GM12892 (cell line): ENCODE results near the gene TM9SF3.
"Not testable (repeated sequence)": the region's sequence is repeated elsewhere in the genome, so short reads cannot be mapped to it uniquely, and the experiment has no call there.

Source experiments
- DNase-seq: peaks from one replicate; pipeline ENCODE4 v3.0.0; 2011; ENCODE audit not compliant: insufficient read length
- FAIRE-seq: peaks from 2 replicates; lab custom pipeline; 2011; peaks lifted over from hg19 to GRCh38; lab: Jason Lieb, UNC
- POLR2A ChIP-seq: IDR thresholded peaks from 2 replicates; pipeline ENCODE4 v1.6.1; 2011; ENCODE audit warnings: low read depth, low read length, control low read depth
- POLR2AphosphoS5 ChIP-seq: IDR thresholded peaks from 2 replicates; pipeline ENCODE4 v1.6.1; 2011; ENCODE audit warnings: low read depth, low read length, control low read depth
- TAF1 ChIP-seq: IDR thresholded peaks from 2 replicates; pipeline ENCODE4 v1.6.1; 2011; ENCODE audit warnings: low read depth, mild to moderate bottlenecking, control low read depth, low read length, borderline replicate concordance

The TM9SF3 gene

DNA sequence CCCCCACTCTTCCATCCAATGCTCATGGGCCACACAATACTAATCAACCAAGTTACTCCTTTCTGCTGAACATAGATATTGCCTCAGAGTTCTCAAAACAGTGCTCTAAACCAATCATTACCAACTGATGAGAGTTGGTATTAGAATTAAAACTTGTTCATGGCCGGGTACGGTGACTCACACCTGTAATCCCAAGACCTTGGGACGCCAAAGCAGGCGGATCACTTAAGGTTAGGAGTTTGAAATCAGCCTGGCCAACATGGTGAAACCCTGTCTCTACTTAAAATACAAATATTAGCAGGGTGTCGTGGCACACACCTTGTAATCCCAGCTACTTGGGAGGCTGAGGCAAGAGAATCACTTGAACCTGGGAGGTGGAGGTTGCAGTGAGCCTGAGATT is 8.2 kb downstream of the TM9SF3 start:
- FAIRE-seq (no peak), DNase-seq (no peak)
- TF ChIP-seq POLR2AphosphoS5 = no peak
- no peak for TF ChIP-seq POLR2A
- no peak for TF ChIP-seq TAF1

DNA sequence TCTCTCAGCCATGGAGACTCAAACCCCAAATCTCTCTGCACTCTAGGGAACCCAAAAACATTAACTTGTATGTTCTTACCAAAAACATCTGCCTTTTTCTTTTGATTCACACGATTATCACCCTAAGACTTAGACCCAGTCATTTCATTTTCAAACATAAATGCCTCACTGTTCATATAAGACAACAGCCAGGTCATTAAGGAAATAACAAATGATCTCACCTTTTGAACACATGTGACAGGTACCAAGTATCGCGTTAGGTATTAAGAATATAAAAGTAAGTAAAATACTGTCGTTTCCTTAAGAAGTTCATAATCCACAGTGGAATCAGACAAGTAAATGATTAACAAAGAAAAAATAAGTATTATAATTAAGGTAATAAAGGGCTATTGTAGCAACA is 8.8 kb downstream of the TM9SF3 start:
- no peak for FAIRE-seq

GRCh38 chr10:96577069-96577468 is 9.7 kb downstream of the TM9SF3 start:
- TF ChIP-seq POLR2AphosphoS5 = no peak
- no peak for TF ChIP-seq POLR2A
- TF ChIP-seq TAF1 = no peak
- DNase-seq (no peak), FAIRE-seq (no peak)

More for the DNA sequence above, 8.8 kb downstream of the TM9SF3 start:
- DNase-seq = no peak
- TF ChIP-seq TAF1 = no peak
- no peak for TF ChIP-seq POLR2A
- no peak for TF ChIP-seq POLR2AphosphoS5

- DNase-seq (no peak), FAIRE-seq (peak; percentile 56)
- TF ChIP-seq POLR2A (no peak), POLR2AphosphoS5 (no peak), TAF1 (no peak)
Measured at GRCh38 chr10:96576277-96576980, 10.4 kb downstream of the TM9SF3 start.

DNA sequence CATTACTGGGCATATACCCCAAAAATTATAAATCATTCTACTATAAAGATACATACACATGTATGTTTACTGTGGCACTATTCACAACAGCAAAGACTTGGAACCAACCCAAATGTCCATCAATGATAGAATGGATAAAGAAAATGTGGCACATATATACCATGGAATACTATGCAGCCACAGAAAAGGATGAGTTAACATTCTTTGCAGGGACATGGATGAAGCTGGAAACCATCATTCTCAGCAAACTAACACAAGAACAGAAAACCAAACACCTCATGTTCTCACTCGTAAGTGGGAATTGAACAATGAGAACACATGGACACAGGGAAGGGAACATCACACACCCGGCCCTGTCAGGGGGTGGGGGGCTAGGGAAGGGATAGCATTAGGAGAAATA is 12.2 kb downstream of the TM9SF3 start:
- not testable (repeated sequence) for FAIRE-seq

GRCh38 chr10:96573036-96573435 is 13.8 kb downstream of the TM9SF3 start:
- DNase-seq (no peak), FAIRE-seq (no peak)
- TF ChIP-seq POLR2AphosphoS5 (no peak), POLR2A (no peak), TAF1 (no peak)

More for the DNA sequence above, 12.2 kb downstream of the TM9SF3 start:
- DNase-seq = not testable (repeated sequence)

DNA sequence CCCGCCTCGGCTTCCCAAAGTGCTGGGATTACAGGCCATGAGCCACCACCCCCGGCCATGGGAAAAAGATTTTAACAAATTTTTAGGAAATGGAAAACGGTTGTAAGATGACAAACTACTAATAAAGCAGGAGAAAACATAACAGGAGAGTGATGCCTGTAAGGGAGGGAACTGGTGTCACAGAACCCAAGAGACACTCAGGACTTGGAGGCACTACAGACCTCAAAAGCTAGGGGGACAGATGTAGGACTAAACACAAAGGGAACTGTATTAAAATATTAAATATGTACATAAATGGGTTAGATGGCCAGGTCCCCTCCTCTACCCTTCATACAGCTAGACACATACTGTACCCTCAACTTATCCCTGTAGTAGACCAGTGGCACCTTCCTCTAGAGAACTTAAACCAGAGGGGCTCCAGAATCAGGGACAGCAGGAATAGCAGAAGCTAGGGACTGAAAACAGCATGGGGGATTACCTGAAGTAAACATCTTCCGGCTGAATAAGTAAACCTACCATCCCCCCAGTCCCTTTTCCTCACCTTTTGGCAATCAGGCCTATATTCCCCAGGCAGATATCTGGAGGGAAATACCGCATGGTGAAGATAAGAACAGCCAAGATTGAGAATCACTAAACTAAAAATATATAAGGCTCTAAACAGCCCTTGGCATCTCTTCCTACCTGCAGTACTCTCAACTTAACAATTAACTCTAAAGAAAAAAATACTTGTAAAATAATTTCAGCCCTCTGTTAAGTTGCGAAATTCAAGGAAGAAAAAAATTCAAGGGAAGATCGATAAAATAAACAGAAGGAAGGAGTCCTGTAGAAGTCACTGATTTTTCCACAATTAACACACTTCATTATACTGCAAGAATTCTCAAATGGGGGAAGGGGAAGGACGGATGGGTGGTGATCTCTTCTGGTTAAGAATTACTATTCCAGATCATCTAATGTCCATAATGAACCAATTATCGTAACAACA is 15.5 kb downstream of the TM9SF3 start:
- FAIRE-seq (no peak), DNase-seq (no peak)
- no peak for TF ChIP-seq POLR2AphosphoS5
- no peak for TF ChIP-seq TAF1
- TF ChIP-seq POLR2A = no peak

DNA sequence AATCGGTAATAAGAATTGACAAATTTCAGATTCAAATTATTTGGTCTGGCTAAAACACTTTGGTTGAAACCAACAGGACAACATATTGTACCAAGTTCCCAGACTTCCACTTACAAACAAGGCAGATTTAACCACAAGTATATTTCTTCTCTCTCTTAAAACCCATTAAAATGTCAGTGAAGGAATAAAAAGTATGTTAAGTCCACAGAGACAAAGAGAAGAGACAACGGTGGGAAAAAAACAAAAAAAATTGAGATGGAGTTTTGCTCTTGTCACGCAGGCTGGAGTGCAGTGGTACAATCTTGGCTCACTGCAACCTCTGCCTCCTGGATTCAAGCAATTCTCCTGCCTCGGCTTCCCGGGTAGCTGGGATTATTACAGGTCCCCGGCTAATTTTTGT is 16.3 kb downstream of the TM9SF3 start:
- TF ChIP-seq POLR2AphosphoS5 = no peak
- no peak for TF ChIP-seq POLR2A
- no peak for TF ChIP-seq TAF1
- no peak for DNase-seq
- no peak for FAIRE-seq

DNA sequence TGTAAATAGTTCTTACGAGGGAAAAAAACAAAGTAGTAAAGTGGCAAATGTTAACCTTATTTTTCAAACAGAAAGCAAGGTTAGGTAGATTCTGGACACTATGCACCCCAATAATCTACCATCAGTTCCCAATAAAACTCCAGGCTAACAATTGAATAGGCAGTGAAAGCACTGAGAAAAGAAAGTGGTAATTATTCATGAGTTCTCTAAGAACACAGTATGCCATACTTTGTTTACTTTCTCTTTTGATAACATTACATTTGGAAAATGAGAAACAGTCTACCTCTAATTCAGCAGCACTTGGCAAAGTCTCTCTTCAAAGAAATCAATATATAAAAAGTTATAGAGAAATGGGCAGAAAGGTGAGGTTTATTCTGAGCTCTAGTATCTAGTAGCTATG is 18.4 kb downstream of the TM9SF3 start:
- TF ChIP-seq POLR2A (no peak), TAF1 (no peak), POLR2AphosphoS5 (no peak)
- no peak for FAIRE-seq
- DNase-seq = no peak

DNA sequence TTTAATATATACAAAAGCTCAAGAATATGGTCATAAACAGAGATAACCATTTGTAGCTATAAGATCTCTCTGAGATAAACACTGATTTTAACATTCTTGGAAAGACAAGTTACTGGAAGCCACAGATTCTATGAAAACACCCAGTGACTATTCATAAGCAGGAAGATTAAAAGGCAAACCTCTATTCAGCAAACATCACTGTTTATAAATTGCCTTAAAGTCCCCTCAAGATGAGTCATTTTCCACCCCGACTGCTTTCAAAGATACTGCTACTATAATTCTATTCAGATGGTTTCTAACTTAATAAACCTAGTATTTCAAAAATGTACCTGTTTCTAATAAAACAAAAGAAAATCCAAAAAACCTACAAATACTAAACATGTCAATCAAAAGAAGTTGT is 21.0 kb downstream of the TM9SF3 start:
- TF ChIP-seq TAF1 (no peak), POLR2A (no peak), POLR2AphosphoS5 (no peak)
- FAIRE-seq (no peak), DNase-seq (no peak)

- TF ChIP-seq POLR2AphosphoS5 (no peak), TAF1 (no peak), POLR2A (no peak)
- no peak for FAIRE-seq
- DNase-seq = no peak
Measured at GRCh38 chr10:96560966-96561887, 25.6 kb downstream of the TM9SF3 start.

- FAIRE-seq = no peak
- no peak for DNase-seq
- TF ChIP-seq TAF1 = no peak
- TF ChIP-seq POLR2AphosphoS5 = no peak
- TF ChIP-seq POLR2A = no peak
Measured at GRCh38 chr10:96560489-96560888, 26.3 kb downstream of the TM9SF3 start.
